Left ventricle myocardium inferior (tissue), 1 donor: Measurements from ENCODE around the gene NAA10. TPM values are rescaled to one million over a fixed set of nuclear protein-coding genes. Genes with fewer than 3 reads are reported as not detected.

Experiments used
- DNase-seq: peaks from one replicate; pipeline ENCODE4 v3.0.0-alpha.2; 2020
- H3K27ac ChIP-seq: fragments of 200-600 bp; replicated peaks from 2 replicates; pipeline ENCODE4 v1.8.0; 2021
- H3K27me3 ChIP-seq: fragments of 200-600 bp; 2 replicates; pipeline ENCODE4 v1.8.0; 2021; ENCODE audit warnings: low read depth
- H3K36me3 ChIP-seq: fragments of 200-600 bp; 2 replicates; pipeline ENCODE4 v1.8.0; 2021
- H3K4me1 ChIP-seq: fragments of 200-600 bp; 2 replicates; pipeline ENCODE4 v1.8.0; 2021
- H3K4me3 ChIP-seq: fragments of 200-600 bp; 2 replicates; pipeline ENCODE4 v1.8.0; 2021; ENCODE audit warnings: mild to moderate bottlenecking, moderate library complexity
- H3K9me3 ChIP-seq: fragments of 200-600 bp; replicated peaks from 2 replicates; pipeline ENCODE4 v1.8.0; 2021
- intact Hi-C: fragments of 100-400 bp; cut with micrococcal nuclease; formaldehyde crosslinking; loops from one replicate; pipeline ENCODE4 v1.11.0; 2022
- total RNA-seq: library from RNA; stranded (reverse); fragmentation: NEBNext Ultra II Directional; extraction: Animal tissue kit (Norgen Biotek cat#: 25700); gene quantifications from one replicate; pipeline ENCODE4 v1.2.1, GENCODE V29; 2021
- TF ChIP-seq, protein P1 (sequence below): fragments of 200-600 bp; IDR thresholded peaks from 2 replicates; pipeline ENCODE4 v1.8.0; 2021; ENCODE audit warnings: antibody characterized with exemption, mild to moderate bottlenecking, borderline replicate concordance
- donor health status: DM: no; HTN: yes; CAD: no; lungs with severe emphysema.

Gene NAA10
- total RNA-seq, 1 donor from 2014 or later = 67.1 TPM

DNA sequence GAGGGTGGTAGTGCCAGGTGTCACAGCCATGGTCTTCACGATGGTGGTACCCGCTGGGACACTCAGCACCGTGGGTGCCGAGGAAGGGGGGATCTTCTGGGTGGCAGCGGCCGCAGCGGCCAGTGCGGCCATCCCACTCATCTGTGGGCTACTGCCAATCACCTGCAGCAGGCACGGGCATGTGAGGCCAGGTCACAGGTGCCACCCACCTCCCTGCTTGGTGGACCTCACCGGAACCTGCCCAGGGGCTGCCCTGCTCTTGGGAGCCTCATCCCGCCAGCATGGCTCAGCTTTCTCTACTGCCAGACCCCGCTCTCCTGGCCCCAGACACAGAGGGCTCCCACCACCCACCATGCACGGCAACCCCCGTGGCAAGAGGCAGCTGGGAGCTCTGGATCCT is 23.8 kb upstream of the NAA10 start:
- no peak for DNase-seq
- Histone ChIP-seq H3K4me1 (peaks cover 1% of the 10 kb centered on the region), H3K36me3 (peaks cover 82% of the 10 kb centered on the region), H3K27ac (no peak overlapping the region), H3K27me3 (no peaks in the 10 kb centered on the region), H3K9me3 (no peaks in the 10 kb centered on the region), H3K4me3 (no peak overlapping the region)
- TF ChIP-seq, protein P1, sequence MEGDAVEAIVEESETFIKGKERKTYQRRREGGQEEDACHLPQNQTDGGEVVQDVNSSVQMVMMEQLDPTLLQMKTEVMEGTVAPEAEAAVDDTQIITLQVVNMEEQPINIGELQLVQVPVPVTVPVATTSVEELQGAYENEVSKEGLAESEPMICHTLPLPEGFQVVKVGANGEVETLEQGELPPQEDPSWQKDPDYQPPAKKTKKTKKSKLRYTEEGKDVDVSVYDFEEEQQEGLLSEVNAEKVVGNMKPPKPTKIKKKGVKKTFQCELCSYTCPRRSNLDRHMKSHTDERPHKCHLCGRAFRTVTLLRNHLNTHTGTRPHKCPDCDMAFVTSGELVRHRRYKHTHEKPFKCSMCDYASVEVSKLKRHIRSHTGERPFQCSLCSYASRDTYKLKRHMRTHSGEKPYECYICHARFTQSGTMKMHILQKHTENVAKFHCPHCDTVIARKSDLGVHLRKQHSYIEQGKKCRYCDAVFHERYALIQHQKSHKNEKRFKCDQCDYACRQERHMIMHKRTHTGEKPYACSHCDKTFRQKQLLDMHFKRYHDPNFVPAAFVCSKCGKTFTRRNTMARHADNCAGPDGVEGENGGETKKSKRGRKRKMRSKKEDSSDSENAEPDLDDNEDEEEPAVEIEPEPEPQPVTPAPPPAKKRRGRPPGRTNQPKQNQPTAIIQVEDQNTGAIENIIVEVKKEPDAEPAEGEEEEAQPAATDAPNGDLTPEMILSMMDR = no peak
- intact Hi-C loops = no loop called here

DNA sequence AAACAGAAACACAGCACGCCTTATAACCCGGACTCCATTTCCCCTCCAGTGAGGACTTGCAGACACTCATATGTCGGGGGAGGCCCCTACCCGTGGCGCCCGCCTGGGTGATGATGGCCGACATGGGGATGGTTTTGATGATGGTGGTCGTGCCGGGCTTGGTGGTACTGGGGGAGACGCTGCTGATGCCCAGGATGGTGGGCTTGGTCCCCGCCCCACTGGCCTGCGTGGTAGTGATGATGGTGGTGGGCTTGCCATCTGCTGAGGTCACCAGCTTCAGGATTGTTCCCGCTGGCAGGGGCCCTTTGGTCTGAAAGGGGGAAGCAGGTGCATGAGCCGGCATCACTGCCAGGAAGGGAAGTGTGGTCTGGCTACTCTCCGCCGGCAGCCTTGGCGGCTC is 22.4 kb upstream of the NAA10 start:
- Histone ChIP-seq H3K4me1 (peaks cover 9% of the 10 kb centered on the region), H3K9me3 (no peaks in the 10 kb centered on the region), H3K4me3 (no peak overlapping the region), H3K27ac (no peak overlapping the region), H3K36me3 (peaks cover 86% of the 10 kb centered on the region), H3K27me3 (no peaks in the 10 kb centered on the region)
- no peak for DNase-seq
- intact Hi-C loops = no loop called here
- TF ChIP-seq, protein P1 = no peak

DNA sequence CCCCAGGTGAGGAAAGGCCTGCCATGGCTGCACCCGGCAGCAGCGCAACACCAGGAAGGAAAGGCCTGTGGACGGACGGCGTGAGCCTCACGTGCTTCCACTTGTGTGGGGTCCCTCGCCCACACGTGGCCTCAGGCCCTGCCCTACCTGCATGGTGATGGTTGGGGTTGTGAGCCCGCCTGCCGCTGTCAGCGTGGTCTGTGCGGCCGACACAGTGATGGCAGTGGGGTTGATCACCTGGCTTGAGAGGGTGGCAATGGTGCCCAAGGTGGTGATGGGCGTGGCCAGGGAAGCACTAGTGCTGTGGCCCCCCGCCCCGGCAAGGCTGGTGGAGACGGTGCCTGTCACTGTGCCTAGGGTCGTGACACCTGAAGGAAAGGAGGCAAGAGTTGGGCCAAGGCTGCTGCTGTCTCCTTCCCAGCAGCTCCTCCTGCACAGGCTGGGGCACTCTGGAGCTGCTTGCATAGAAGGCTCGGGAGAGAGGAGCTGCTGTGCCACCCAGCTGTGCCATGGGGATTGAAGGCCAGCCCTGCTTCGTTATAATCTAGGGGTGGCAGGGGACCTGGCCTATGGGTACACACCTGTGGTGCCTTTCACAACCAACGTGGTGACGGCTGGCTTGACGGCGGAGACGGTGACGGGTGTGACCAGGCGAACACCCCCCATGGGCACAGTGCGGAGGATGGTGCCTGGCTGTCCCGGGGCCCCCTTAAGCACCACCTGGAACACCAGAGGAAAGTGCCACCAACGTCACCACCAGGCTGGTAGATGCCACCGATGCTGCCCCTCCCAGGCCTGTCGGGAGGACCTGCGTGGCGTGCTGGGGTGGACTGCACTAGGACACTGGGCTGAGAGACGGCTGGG is 21.4 kb upstream of the NAA10 start:
- TF ChIP-seq, protein P1 = no peak
- Histone ChIP-seq H3K36me3 (peaks cover 86% of the 10 kb centered on the region), H3K9me3 (no peaks in the 10 kb centered on the region), H3K27ac (no peak overlapping the region), H3K4me3 (no peak overlapping the region), H3K27me3 (no peaks in the 10 kb centered on the region), H3K4me1 (peaks cover 9% of the 10 kb centered on the region)
- intact Hi-C loops = no loop called here
- DNase-seq = no peak

DNA sequence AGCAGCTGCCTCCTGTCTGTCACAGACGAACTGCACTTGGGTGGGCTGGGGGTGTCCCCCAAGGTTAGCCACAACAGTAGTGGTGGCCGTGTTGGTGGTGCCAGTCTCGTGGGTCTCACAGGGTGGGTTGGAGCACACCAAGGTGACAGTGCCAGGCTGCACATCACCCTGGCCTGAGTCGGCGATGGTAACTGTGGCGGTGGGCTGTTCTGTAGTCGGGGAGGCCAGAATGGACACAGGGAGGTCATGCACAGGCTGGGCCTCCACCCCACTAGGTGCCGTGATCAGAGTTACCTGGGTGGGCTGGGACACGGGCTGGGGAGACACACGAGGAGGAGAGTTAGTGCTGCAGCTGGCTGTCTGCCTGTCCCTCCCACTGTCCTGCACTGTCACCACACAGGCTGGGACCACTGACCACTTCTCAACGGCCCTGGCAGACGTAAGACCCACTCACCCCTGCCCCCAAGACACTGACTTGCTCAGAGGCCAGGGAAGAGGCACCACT is 20.4 kb upstream of the NAA10 start:
- intact Hi-C loops = no loop called here
- H3K9me3 ChIP-seq = no peaks in the 10 kb centered on the region
- peaks cover 88% of the 10 kb centered on the region for H3K36me3 ChIP-seq
- no peak overlapping the region for H3K4me3 ChIP-seq
- DNase-seq = no peak
- TF ChIP-seq, protein P1 = no peak
- no peak overlapping the region for H3K27ac ChIP-seq
- no peaks in the 10 kb centered on the region for H3K27me3 ChIP-seq
- H3K4me1 ChIP-seq = peaks cover 9% of the 10 kb centered on the region

DNA sequence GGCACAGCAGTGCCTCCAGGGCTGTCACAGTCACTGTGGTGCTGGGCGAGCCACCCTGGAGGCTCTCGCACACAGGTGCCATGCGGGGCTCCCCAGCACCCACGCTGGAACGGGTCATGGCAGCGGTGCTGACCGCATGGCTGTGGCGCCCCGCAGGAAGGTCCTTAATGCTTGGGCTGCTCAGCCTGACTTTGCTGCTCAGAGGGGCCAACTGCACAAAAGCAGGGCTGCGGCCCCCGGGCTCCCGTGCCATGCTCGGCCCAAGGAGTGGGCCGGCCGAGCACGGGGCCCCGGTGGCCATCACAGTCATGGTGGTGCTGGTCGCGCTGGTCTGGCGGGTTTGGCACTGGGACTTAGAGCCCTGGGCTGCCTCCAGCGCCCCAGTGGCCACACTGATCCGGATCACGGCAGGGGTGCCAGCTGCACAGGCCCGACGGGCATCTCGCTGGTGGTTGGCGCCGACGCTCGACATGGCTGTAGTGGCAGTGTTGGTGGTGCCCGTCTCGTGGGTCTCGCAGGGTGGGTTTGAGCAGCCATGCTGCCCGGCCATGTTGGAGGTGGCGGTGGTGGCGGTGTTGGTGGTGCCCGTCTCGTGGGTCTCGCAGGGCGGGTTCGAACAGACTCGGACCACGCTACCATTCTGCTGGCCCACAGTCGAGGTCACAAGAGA is 19.9 kb upstream of the NAA10 start:
- DNase-seq = no peak
- intact Hi-C loops = loop anchor here (5.0 kb wide), 1 partner anchor 192 kb away; the partner anchor contains the start of gene PLXNB3
- Histone ChIP-seq H3K27ac (no peak overlapping the region), H3K4me1 (peaks cover 12% of the 10 kb centered on the region), H3K36me3 (peaks cover 89% of the 10 kb centered on the region), H3K27me3 (no peaks in the 10 kb centered on the region), H3K9me3 (no peaks in the 10 kb centered on the region), H3K4me3 (no peak overlapping the region)
- TF ChIP-seq, protein P1 = no peak
